ENCODE measurements around the gene ADAR. TPM values are rescaled to one million over a fixed set of nuclear protein-coding genes. Genes with fewer than 3 reads are reported as not detected.

ADAR gene
- total RNA-seq, 1 experiment from 2014 or later: 221 TPM

DNA sequence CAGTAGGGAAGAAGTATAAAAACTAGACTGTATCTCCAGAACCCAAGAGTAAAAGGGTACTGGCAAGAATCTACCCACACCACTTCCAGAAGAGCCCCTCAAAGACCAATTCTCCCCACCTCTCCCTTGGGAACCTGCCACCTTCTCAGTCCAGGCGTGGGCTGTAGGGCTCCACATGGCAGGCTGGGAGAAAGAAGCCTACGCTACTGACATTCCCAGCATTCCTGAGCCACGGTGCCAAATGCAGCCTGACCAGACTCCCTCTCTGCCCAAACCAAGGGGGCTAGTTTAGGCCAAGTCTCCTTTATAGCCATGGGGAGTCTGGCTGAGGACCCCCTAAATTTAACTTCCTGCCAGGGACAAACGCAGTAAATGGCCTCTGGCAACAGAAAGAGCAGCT, 51.6 kb downstream of the ADAR start:
- CTCF ChIA-PET: interaction anchor here (0.5 to 2.1 kb wide), 5 partner anchors 10 to 322 kb away, joined by 3 to 7 read pairs (median 4); no protein-coding TSS in a partner anchor
- DNase-seq (ENCODE audit: low spot score): peak; percentile 35
- Mint-ChIP-seq H3K27me3 (ENCODE audit: low read depth) (no peaks in the 10 kb centered on the region), H3K4me1 (peaks cover 28% of the 10 kb centered on the region), H3K4me3 (peak overlapping the region; percentile 94), H3K27ac (peak overlapping the region; percentile 86), H3K9me3 (no peaks in the 10 kb centered on the region), H3K36me3 (peaks cover 48% of the 10 kb centered on the region)
- POLR2A ChIA-PET: no interaction called here
- peak; percentile 32 for ATAC-seq
- TF ChIP-seq E2F1 (CRISPR knock-in tag; IDR thresholded peaks at IDR 0.05) (no peak), CTCF (IDR thresholded peaks at IDR 0.05) (no peak), KAT7 (CRISPR knock-in tag; IDR thresholded peaks at IDR 0.05; ENCODE audit: borderline replicate concordance) (no peak), NR3C1 (CRISPR knock-in tag; conservative IDR thresholded peaks at IDR 0.05; ENCODE audit: low read depth) (no peak), NFYB (CRISPR knock-in tag; conservative IDR thresholded peaks at IDR 0.05; ENCODE audit: low read depth) (no peak), MYBL2 (CRISPR knock-in tag; IDR thresholded peaks at IDR 0.05) (no peak), ZNF671 (CRISPR knock-in tag; IDR thresholded peaks at IDR 0.05) (no peak), PRRX2 (CRISPR knock-in tag; IDR thresholded peaks at IDR 0.05) (no peak), SMAD3 (CRISPR knock-in tag; IDR thresholded peaks at IDR 0.05; ENCODE audit: borderline replicate concordance) (no peak), MXD4 (CRISPR knock-in tag; IDR thresholded peaks at IDR 0.05; ENCODE audit: borderline replicate concordance) (no peak), EMX1 (CRISPR knock-in tag; IDR thresholded peaks at IDR 0.05) (no peak), ZNF121 (CRISPR knock-in tag; IDR thresholded peaks at IDR 0.05) (no peak), ZNF232 (CRISPR knock-in tag; IDR thresholded peaks at IDR 0.05) (no peak), TCF7 (CRISPR knock-in tag; IDR thresholded peaks at IDR 0.05; ENCODE audit: low read depth) (no peak)
- TF ChIP-seq, protein P1, sequence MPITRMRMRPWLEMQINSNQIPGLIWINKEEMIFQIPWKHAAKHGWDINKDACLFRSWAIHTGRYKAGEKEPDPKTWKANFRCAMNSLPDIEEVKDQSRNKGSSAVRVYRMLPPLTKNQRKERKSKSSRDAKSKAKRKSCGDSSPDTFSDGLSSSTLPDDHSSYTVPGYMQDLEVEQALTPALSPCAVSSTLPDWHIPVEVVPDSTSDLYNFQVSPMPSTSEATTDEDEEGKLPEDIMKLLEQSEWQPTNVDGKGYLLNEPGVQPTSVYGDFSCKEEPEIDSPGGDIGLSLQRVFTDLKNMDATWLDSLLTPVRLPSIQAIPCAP (CRISPR knock-in tag; IDR thresholded peaks at IDR 0.05): no peak

- H3K36me3 Mint-ChIP-seq: peaks cover 74% of the 10 kb centered on the region
- ATAC-seq (no peak), DNase-seq (ENCODE audit: low spot score) (no peak)
- ChIA-PET CTCF (interaction anchor here (2.0 kb wide), 1 partner anchor 74 kb away, joined by 9 read pairs; no protein-coding TSS in a partner anchor), POLR2A (no interaction called here)
- H3K27ac Mint-ChIP-seq: no peak overlapping the region
- H3K4me1 Mint-ChIP-seq: peaks cover 21% of the 10 kb centered on the region
- no peaks in the 10 kb centered on the region for H3K27me3 Mint-ChIP-seq (ENCODE audit: low read depth)
- H3K9me3 Mint-ChIP-seq: no peaks in the 10 kb centered on the region
- TF ChIP-seq GTF2I (CRISPR knock-in tag; conservative IDR thresholded peaks at IDR 0.05): no peak
- no peak for TF ChIP-seq NFYB (CRISPR knock-in tag; conservative IDR thresholded peaks at IDR 0.05; ENCODE audit: low read depth)
- no peak for TF ChIP-seq TP53 (CRISPR knock-in tag; IDR thresholded peaks at IDR 0.05)
- TF ChIP-seq OVOL2 (CRISPR knock-in tag; IDR thresholded peaks at IDR 0.05; ENCODE audit: borderline replicate concordance): no peak
- no peak for TF ChIP-seq NR2C2 (CRISPR knock-in tag; IDR thresholded peaks at IDR 0.05)
- no peak overlapping the region for H3K4me3 Mint-ChIP-seq
These were observed 54.6 kb downstream of the ADAR start for GRCh38 chr1:154553056-154554030.

GRCh38 chr1:154552036-154552435, 56.0 kb downstream of the ADAR start:
- H3K36me3 Mint-ChIP-seq: peaks cover 74% of the 10 kb centered on the region
- no peak overlapping the region for H3K27ac Mint-ChIP-seq
- no peaks in the 10 kb centered on the region for H3K27me3 Mint-ChIP-seq (ENCODE audit: low read depth)
- ATAC-seq: no peak
- no peak overlapping the region for H3K4me3 Mint-ChIP-seq
- H3K9me3 Mint-ChIP-seq: no peaks in the 10 kb centered on the region
- POLR2A ChIA-PET: no interaction called here
- CTCF ChIA-PET: interaction anchor here (2.0 kb wide), 1 partner anchor 72 kb away, joined by 9 read pairs; no protein-coding TSS in a partner anchor
- peaks cover 13% of the 10 kb centered on the region for H3K4me1 Mint-ChIP-seq
- no peak for DNase-seq (ENCODE audit: low spot score)
- TF ChIP-seq TEAD1 (CRISPR knock-in tag; IDR thresholded peaks at IDR 0.05): no peak
- no peak for TF ChIP-seq TP53 (CRISPR knock-in tag; IDR thresholded peaks at IDR 0.05)
- TF ChIP-seq JAZF1 (CRISPR knock-in tag; IDR thresholded peaks at IDR 0.05): no peak
- no peak for TF ChIP-seq HMGXB4 (CRISPR knock-in tag; IDR thresholded peaks at IDR 0.05)
- TF ChIP-seq MXD4 (CRISPR knock-in tag; IDR thresholded peaks at IDR 0.05; ENCODE audit: borderline replicate concordance): no peak
- no peak for TF ChIP-seq ZNF121 (CRISPR knock-in tag; IDR thresholded peaks at IDR 0.05)
- TF ChIP-seq ZNF317 (CRISPR knock-in tag; IDR thresholded peaks at IDR 0.05; ENCODE audit: borderline replicate concordance, low read depth): no peak
- TF ChIP-seq SP1 (CRISPR knock-in tag; conservative IDR thresholded peaks at IDR 0.05): no peak
- no peak for TF ChIP-seq FOXJ3 (CRISPR knock-in tag; IDR thresholded peaks at IDR 0.05; ENCODE audit: borderline replicate concordance)
- TF ChIP-seq, protein P2, sequence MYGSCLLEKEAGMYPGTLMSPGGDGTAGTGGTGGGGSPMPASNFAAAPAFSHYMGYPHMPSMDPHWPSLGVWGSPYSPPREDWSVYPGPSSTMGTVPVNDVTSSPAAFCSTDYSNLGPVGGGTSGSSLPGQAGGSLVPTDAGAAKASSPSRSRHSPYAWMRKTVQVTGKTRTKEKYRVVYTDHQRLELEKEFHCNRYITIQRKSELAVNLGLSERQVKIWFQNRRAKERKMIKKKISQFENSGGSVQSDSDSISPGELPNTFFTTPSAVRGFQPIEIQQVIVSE (CRISPR knock-in tag; IDR thresholded peaks at IDR 0.05; ENCODE audit: borderline replicate concordance): no peak
- no peak for TF ChIP-seq JUN (CRISPR knock-in tag; IDR thresholded peaks at IDR 0.05)
- TF ChIP-seq GTF2I (CRISPR knock-in tag; conservative IDR thresholded peaks at IDR 0.05): no peak

Data from WTC11 (cell line).